NCI-H460 (cell line): ENCODE measurements around the gene TRERF1. TPM values are rescaled to one million over a fixed set of nuclear protein-coding genes. Genes with fewer than 3 reads are reported as not detected.

ENCODE experiments used
- DNase-seq: peaks from one replicate; pipeline ENCODE4 v3.0.0-alpha.2; 2016; ENCODE audit warnings: low read depth; ENCODE audit errors: extremely low read depth
- total RNA-seq: library from RNA; depleted of rRNA; stranded (reverse); fragments of >200 nt; shearing (Covaris generic); gene quantifications from 2 replicates; pipeline ENCODE4 v1.2.3, GENCODE V29; 2014; rRNA removed

Gene TRERF1
- total RNA-seq, 1 experiment from 2014 or later, result 2.1 TPM

GRCh38 chr6:42176981-42177380 lies 274.7 kb downstream of the TRERF1 start:
- no peak for DNase-seq

GRCh38 chr6:42175860-42176259 lies 275.9 kb downstream of the TRERF1 start:
- no peak for DNase-seq

Other genes with a start within 250 kb of the TRERF1 start
- gene MRPS10, start 234.1 kb downstream of the TRERF1 start, total RNA-seq, result 82.5 and 84.4 TPM in 2 replicates
- 14.2 and 14.3 TPM in 2 replicates for gene UBR2, start 112.1 kb upstream of the TRERF1 start, total RNA-seq